GM23338 (cell line): Measurements from ENCODE around the gene NAPSA.

Experiments used
- CREB1 ChIP-seq: fragments of 250-450 bp; sonication (Bioruptor Pico); IDR thresholded peaks from 2 replicates; pipeline ENCODE4 v1.5.0; 2020; ENCODE audit warnings: low read depth, mild to moderate bottlenecking, moderate library complexity
- CTCF ChIP-seq, 2 experiments: fragments of 200-600 bp in 1 of 2; sonication (generic) in 1 of 2; conservative IDR thresholded peaks; 2 replicates each; pipeline versions ENCODE4 v1.5.1 to v1.6.1; 2016 to 2017; ENCODE audit warnings: antibody characterized with exemption in 2 of 2, low read depth in 2 of 2, mild to moderate bottlenecking in 2 of 2, moderate library complexity in 1 of 2
- ETS1 ChIP-seq: IDR thresholded peaks from 2 replicates; pipeline ENCODE4 v1.6.1; 2016; ENCODE audit warnings: antibody characterized with exemption
- EZH2 ChIP-seq: fragments of 200-600 bp; sonication (generic); IDR thresholded peaks from one replicate; pipeline ENCODE4 v1.8.0; 2017; ENCODE audit warnings: antibody characterized with exemption, mild to moderate bottlenecking, low read depth; ENCODE audit not compliant: unreplicated experiment
- EZH2phosphoT487 ChIP-seq: fragments of 200-600 bp; sonication (generic); IDR thresholded peaks from one replicate; pipeline ENCODE4 v1.8.1; 2018; ENCODE audit warnings: antibody characterized with exemption; ENCODE audit not compliant: unreplicated experiment
- JUNB ChIP-seq: IDR thresholded peaks from one replicate; pipeline ENCODE4 v1.6.1; 2016; ENCODE audit warnings: antibody characterized with exemption; ENCODE audit not compliant: unreplicated experiment
- NANOG ChIP-seq: IDR thresholded peaks from 2 replicates; pipeline ENCODE4 v1.6.1; 2016; ENCODE audit warnings: antibody characterized with exemption, borderline replicate concordance
- POLR2AphosphoS5 ChIP-seq: IDR thresholded peaks from 2 replicates; pipeline ENCODE4 v1.6.1; 2016; ENCODE audit warnings: antibody characterized with exemption, low read depth
- REST ChIP-seq: IDR thresholded peaks from one replicate; pipeline ENCODE4 v1.6.1; 2018; ENCODE audit warnings: antibody characterized with exemption; ENCODE audit not compliant: unreplicated experiment
- STAT1 ChIP-seq: IDR thresholded peaks from one replicate; pipeline ENCODE4 v1.6.1; 2016; ENCODE audit warnings: antibody characterized with exemption; ENCODE audit not compliant: unreplicated experiment
- ZNF114 ChIP-seq: fragments of 250-450 bp; sonication (Bioruptor Pico); IDR thresholded peaks from 2 replicates; pipeline ENCODE4 v1.5.0; 2020; ENCODE audit warnings: mild to moderate bottlenecking, moderate library complexity
- ZNF331 ChIP-seq: fragments of 250-450 bp; sonication (Bioruptor Pico); IDR thresholded peaks from 2 replicates; pipeline ENCODE4 v1.5.0; 2020; ENCODE audit warnings: low read depth, mild to moderate bottlenecking, moderate library complexity
- TF ChIP-seq, protein P1 (sequence below): fragments of 250-450 bp; sonication (Bioruptor Pico); IDR thresholded peaks from 2 replicates; pipeline ENCODE4 v1.5.0; 2020; ENCODE audit warnings: mild to moderate bottlenecking, moderate library complexity

- no peak for TF ChIP-seq CTCF (conservative IDR thresholded peaks at IDR 0.05; ENCODE audit: low read depth in 2 of 2)
- TF ChIP-seq EZH2: no peak
- no peak for TF ChIP-seq ETS1
- no peak for TF ChIP-seq CREB1 (CRISPR knock-in tag)
- no peak for TF ChIP-seq ZNF331 (CRISPR knock-in tag)
- TF ChIP-seq EZH2phosphoT487: no peak
- no peak for TF ChIP-seq NANOG
- TF ChIP-seq REST: no peak
- no peak for TF ChIP-seq POLR2AphosphoS5
- no peak for TF ChIP-seq JUNB
- no peak for TF ChIP-seq ZNF114 (CRISPR knock-in tag)
- TF ChIP-seq STAT1: no peak
- TF ChIP-seq, protein P1, sequence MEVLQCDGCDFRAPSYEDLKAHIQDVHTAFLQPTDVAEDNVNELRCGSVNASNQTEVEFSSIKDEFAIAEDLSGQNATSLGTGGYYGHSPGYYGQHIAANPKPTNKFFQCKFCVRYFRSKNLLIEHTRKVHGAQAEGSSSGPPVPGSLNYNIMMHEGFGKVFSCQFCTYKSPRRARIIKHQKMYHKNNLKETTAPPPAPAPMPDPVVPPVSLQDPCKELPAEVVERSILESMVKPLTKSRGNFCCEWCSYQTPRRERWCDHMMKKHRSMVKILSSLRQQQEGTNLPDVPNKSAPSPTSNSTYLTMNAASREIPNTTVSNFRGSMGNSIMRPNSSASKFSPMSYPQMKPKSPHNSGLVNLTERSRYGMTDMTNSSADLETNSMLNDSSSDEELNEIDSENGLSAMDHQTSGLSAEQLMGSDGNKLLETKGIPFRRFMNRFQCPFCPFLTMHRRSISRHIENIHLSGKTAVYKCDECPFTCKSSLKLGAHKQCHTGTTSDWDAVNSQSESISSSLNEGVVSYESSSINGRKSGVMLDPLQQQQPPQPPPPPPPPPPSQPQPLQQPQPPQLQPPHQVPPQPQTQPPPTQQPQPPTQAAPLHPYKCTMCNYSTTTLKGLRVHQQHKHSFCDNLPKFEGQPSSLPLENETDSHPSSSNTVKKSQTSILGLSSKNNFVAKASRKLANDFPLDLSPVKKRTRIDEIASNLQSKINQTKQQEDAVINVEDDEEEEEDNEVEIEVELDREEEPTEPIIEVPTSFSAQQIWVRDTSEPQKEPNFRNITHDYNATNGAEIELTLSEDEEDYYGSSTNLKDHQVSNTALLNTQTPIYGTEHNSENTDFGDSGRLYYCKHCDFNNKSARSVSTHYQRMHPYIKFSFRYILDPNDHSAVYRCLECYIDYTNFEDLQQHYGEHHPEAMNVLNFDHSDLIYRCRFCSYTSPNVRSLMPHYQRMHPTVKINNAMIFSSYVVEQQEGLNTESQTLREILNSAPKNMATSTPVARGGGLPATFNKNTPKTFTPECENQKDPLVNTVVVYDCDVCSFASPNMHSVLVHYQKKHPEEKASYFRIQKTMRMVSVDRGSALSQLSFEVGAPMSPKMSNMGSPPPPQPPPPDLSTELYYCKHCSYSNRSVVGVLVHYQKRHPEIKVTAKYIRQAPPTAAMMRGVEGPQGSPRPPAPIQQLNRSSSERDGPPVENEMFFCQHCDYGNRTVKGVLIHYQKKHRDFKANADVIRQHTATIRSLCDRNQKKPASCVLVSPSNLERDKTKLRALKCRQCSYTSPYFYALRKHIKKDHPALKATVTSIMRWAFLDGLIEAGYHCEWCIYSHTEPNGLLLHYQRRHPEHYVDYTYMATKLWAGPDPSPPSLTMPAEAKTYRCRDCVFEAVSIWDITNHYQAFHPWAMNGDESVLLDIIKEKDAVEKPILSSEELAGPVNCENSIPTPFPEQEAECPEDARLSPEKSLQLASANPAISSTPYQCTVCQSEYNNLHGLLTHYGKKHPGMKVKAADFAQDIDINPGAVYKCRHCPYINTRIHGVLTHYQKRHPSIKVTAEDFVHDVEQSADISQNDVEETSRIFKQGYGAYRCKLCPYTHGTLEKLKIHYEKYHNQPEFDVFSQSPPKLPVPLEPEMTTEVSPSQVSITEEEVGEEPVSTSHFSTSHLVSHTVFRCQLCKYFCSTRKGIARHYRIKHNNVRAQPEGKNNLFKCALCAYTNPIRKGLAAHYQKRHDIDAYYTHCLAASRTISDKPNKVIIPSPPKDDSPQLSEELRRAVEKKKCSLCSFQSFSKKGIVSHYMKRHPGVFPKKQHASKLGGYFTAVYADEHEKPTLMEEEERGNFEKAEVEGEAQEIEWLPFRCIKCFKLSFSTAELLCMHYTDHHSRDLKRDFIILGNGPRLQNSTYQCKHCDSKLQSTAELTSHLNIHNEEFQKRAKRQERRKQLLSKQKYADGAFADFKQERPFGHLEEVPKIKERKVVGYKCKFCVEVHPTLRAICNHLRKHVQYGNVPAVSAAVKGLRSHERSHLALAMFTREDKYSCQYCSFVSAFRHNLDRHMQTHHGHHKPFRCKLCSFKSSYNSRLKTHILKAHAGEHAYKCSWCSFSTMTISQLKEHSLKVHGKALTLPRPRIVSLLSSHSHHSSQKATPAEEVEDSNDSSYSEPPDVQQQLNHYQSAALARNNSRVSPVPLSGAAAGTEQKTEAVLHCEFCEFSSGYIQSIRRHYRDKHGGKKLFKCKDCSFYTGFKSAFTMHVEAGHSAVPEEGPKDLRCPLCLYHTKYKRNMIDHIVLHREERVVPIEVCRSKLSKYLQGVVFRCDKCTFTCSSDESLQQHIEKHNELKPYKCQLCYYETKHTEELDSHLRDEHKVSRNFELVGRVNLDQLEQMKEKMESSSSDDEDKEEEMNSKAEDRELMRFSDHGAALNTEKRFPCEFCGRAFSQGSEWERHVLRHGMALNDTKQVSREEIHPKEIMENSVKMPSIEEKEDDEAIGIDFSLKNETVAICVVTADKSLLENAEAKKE (CRISPR knock-in tag): no peak
Measured at GRCh38 chr19:50331221-50331993, 34.0 kb downstream of the NAPSA start.
